Progenitor cell of endocrine pancreas (in vitro differentiated cells): Measurements from ENCODE around the gene TRPC4. TPM values are rescaled to one million over a fixed set of nuclear protein-coding genes. Genes with fewer than 3 reads are reported as not detected.
A peak's percentile ranks its signal among the peaks of the same experiment; 100 is the strongest.

ENCODE experiments used
- DNase-seq: peaks from one replicate; pipeline ENCODE4 v3.0.0; 2021; ENCODE audit warnings: low spot score; ENCODE audit not compliant: unreplicated experiment
- H3K27ac Mint-ChIP-seq: 2 replicates; pipeline ENCODE4 v1.8.0; 2021; ENCODE audit warnings: mild to moderate bottlenecking, moderate library complexity, mixed read lengths
- H3K27me3 Mint-ChIP-seq: 2 replicates; pipeline ENCODE4 v1.8.0; 2021; ENCODE audit warnings: mixed read lengths
- H3K36me3 Mint-ChIP-seq: 2 replicates; pipeline ENCODE4 v1.8.0; 2022; ENCODE audit warnings: mixed read lengths; ENCODE audit not compliant: insufficient read depth
- H3K4me1 Mint-ChIP-seq: 2 replicates; pipeline ENCODE4 v1.8.0; 2021; ENCODE audit warnings: low read depth, mixed read lengths
- H3K4me3 Mint-ChIP-seq: 2 replicates; pipeline ENCODE4 v1.8.0; 2021; ENCODE audit warnings: low read depth, mild to moderate bottlenecking, moderate library complexity, mixed read lengths
- H3K9me3 Mint-ChIP-seq: 2 replicates; pipeline ENCODE4 v1.8.0; 2021; ENCODE audit warnings: low read depth, mixed read lengths
- total RNA-seq: library from RNA; stranded (reverse); gene quantifications from 2 replicates; pipeline ENCODE4 v1.2.1, GENCODE V29; 2021
- TF ChIP-seq, protein P1 (sequence below): fragments of 200-600 bp; sonication (generic); IDR thresholded peaks from one replicate; pipeline ENCODE4 v1.5.0; 2021; ENCODE audit warnings: antibody characterized with exemption, mild to moderate bottlenecking; ENCODE audit not compliant: unreplicated experiment

TRPC4 gene
- total RNA-seq, 1 donor from 2014 or later, result 4.2 TPM

- Mint-ChIP-seq H3K36me3 (no peaks in the 10 kb centered on the region), H3K27me3 (no peaks in the 10 kb centered on the region), H3K9me3 (peaks cover 4% of the 10 kb centered on the region), H3K4me3 (no peak overlapping the region), H3K4me1 (peaks cover 23% of the 10 kb centered on the region), H3K27ac (no peak overlapping the region)
- no peak for DNase-seq
- TF ChIP-seq, protein P1, sequence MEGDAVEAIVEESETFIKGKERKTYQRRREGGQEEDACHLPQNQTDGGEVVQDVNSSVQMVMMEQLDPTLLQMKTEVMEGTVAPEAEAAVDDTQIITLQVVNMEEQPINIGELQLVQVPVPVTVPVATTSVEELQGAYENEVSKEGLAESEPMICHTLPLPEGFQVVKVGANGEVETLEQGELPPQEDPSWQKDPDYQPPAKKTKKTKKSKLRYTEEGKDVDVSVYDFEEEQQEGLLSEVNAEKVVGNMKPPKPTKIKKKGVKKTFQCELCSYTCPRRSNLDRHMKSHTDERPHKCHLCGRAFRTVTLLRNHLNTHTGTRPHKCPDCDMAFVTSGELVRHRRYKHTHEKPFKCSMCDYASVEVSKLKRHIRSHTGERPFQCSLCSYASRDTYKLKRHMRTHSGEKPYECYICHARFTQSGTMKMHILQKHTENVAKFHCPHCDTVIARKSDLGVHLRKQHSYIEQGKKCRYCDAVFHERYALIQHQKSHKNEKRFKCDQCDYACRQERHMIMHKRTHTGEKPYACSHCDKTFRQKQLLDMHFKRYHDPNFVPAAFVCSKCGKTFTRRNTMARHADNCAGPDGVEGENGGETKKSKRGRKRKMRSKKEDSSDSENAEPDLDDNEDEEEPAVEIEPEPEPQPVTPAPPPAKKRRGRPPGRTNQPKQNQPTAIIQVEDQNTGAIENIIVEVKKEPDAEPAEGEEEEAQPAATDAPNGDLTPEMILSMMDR, result no peak
Observed at GRCh38 chr13:37615276-37615675, 254.3 kb downstream of the TRPC4 start.

DNA sequence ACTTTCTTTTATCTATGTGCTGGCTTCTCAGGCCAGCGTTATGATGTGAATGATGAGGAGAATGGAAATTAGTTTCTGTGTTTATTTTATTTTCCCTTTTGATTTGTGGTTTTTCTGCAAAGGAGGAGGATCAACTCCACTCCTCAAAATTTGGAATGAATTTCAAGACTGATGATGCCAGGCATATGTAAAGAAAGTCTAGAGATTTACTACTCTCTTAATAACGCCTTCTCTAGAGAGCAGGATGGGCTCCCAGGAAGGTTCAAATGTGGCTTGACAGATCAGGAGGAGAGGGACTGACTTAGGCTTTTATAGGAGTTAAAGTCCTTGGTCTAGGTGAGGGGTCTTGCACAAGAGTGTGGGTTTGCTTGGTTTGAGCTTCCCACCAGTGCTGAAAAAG lies 255.9 kb downstream of the TRPC4 start:
- Mint-ChIP-seq H3K27ac (no peak overlapping the region), H3K36me3 (no peaks in the 10 kb centered on the region), H3K4me1 (peaks cover 21% of the 10 kb centered on the region), H3K9me3 (no peaks in the 10 kb centered on the region), H3K4me3 (no peak overlapping the region), H3K27me3 (no peaks in the 10 kb centered on the region)
- no peak for DNase-seq
- TF ChIP-seq, protein P1, result no peak

DNA sequence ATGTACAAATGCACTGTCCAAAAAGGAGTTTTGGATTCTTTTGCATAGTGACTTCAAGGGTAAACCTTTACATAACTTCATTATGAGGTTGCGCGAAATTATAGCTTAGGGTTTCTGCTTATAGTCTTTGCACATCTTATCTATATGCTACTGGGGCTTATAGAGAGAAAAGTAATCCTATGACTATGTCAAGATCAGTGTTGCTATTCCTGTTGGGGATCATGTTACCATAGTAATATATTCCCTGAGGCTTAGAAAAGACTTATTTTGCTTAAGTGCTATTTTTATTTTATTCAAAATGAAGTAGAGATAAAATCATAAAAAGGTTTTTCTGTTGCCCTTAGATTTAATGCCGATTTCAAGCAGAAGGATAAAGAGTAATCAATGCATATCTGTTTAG lies 256.3 kb downstream of the TRPC4 start:
- Mint-ChIP-seq H3K4me3 (no peak overlapping the region), H3K27ac (no peak overlapping the region), H3K9me3 (no peaks in the 10 kb centered on the region), H3K27me3 (no peaks in the 10 kb centered on the region), H3K4me1 (peaks cover 18% of the 10 kb centered on the region), H3K36me3 (no peaks in the 10 kb centered on the region)
- TF ChIP-seq, protein P1, result no peak
- no peak for DNase-seq

GRCh38 chr13:37608750-37609339 lies 260.7 kb downstream of the TRPC4 start:
- Mint-ChIP-seq H3K4me1 (no peaks in the 10 kb centered on the region), H3K27ac (no peak overlapping the region), H3K4me3 (no peak overlapping the region), H3K36me3 (no peaks in the 10 kb centered on the region), H3K27me3 (no peaks in the 10 kb centered on the region), H3K9me3 (no peaks in the 10 kb centered on the region)
- DNase-seq, result no peak
- TF ChIP-seq, protein P1, result peak; percentile 52

DNA sequence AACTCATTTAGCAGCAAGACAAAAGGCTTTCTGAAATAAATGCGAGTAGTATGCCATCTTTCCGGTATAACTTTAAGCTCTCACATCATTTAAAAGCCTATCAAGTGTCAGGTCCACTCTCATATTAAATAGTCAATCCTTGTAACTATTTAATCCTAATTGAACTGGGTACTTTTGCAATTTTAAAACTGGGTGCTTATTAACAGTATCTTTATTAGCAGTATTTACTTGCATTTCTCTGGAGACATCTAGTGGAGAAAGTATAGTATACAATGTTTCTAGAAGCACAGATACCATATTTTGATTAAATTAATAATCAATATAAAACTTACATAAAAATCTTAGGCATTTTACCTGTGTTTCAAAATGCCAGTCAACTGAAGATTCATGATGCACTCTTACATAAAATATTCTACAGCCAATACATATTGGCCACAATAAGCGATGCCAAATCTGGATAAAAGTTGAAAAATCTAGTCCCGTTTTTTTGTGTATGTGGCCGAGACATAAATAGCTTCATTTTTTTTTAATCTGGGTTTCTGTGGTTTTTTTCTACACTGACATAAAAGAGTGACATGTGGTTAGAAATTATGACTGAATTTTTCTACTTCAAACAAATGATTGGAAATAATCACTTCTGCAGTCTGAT lies 266.7 kb downstream of the TRPC4 start:
- H3K36me3 Mint-ChIP-seq, result no peaks in the 10 kb centered on the region
- no peaks in the 10 kb centered on the region for H3K4me1 Mint-ChIP-seq
- H3K4me3 Mint-ChIP-seq, result no peak overlapping the region
- no peak for DNase-seq
- no peaks in the 10 kb centered on the region for H3K9me3 Mint-ChIP-seq
- TF ChIP-seq, protein P1, result peak; percentile 62
- no peaks in the 10 kb centered on the region for H3K27me3 Mint-ChIP-seq
- H3K27ac Mint-ChIP-seq, result no peak overlapping the region
